Endothelial cell (in vitro differentiated cells): ENCODE data around the gene JPH4. TPM values are rescaled to one million over a fixed set of nuclear protein-coding genes. Genes with fewer than 3 reads are reported as not detected.
"Not testable (repeated sequence)": the region's sequence is repeated elsewhere in the genome, so short reads cannot be mapped to it uniquely, and the experiment has no call there.

Source experiments
- DNase-seq: peaks from one replicate; pipeline ENCODE4 v3.0.0; 2021; ENCODE audit warnings: low spot score
- H3K27ac Mint-ChIP-seq: one replicate; pipeline ENCODE4 v1.8.0; 2021; ENCODE audit warnings: mixed read lengths, inconsistent platforms; ENCODE audit not compliant: unreplicated experiment
- H3K27me3 Mint-ChIP-seq: one replicate; pipeline ENCODE4 v1.8.0; 2021; ENCODE audit warnings: mild to moderate bottlenecking, moderate library complexity, mixed read lengths, inconsistent platforms; ENCODE audit not compliant: unreplicated experiment
- H3K36me3 Mint-ChIP-seq: one replicate; pipeline ENCODE4 v1.8.0; 2021; ENCODE audit warnings: mild to moderate bottlenecking, low read depth, mixed read lengths, inconsistent platforms; ENCODE audit not compliant: unreplicated experiment
- H3K4me1 Mint-ChIP-seq: one replicate; pipeline ENCODE4 v1.8.0; 2021; ENCODE audit warnings: mild to moderate bottlenecking, mixed read lengths, inconsistent platforms; ENCODE audit not compliant: unreplicated experiment
- H3K4me3 Mint-ChIP-seq: one replicate; pipeline ENCODE4 v1.8.0; 2021; ENCODE audit warnings: mild to moderate bottlenecking, mixed read lengths, inconsistent platforms; ENCODE audit not compliant: unreplicated experiment
- H3K9me3 Mint-ChIP-seq: one replicate; pipeline ENCODE4 v1.8.0; 2021; ENCODE audit warnings: mixed read lengths, inconsistent platforms; ENCODE audit not compliant: unreplicated experiment
- total RNA-seq: library from RNA; stranded (reverse); fragmentation: NEBNext Ultra II Directional; extraction: Animal tissue kit (Norgen Biotek cat#: 25700); gene quantifications from one replicate; pipeline ENCODE4 v1.2.1, GENCODE V29; 2021; ENCODE audit not compliant: unreplicated experiment
- TF ChIP-seq, protein P1 (sequence below): fragments of 200-600 bp; sonication (generic); IDR thresholded peaks from one replicate; pipeline ENCODE4 v1.5.0; 2021; ENCODE audit warnings: antibody characterized with exemption; ENCODE audit not compliant: unreplicated experiment

The JPH4 gene
- total RNA-seq, 1 donor from 2014 or later = 0.64 TPM

DNA sequence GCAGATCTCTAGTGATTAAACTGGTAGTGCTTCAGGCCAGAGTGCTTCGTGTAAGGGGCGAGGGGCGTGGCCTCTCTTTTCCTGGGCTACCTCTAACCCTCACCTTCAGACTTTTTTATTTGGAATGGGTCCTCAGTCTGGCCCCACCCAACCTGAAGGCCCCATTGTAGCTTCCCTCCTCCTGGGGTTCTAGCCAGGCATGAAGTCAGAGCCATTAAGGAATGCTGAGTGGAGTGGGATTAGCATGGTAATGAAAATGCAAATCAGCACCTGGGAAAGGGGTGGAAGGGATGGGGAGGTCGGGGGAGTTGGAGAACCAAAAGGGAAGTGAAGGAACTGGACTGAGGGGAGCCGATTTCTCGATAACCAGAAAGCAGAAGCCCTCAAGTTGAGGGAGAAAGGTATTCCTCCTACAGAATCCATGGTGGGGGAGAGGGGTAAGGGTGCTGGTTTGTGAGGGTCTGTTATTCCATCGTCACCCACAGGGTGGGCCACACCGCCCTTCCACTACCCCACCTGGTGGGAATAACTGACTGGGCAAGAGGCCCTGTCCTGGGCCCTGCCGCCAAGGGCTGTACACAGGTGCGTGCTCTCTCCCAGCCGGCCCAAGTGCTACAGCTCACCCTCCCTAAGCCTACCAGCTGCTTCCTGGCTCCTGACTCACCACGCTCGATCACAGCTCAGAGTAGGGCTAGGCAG, 41.1 kb downstream of the JPH4 start:
- H3K27ac Mint-ChIP-seq = peak overlapping the region; percentile 72

DNA sequence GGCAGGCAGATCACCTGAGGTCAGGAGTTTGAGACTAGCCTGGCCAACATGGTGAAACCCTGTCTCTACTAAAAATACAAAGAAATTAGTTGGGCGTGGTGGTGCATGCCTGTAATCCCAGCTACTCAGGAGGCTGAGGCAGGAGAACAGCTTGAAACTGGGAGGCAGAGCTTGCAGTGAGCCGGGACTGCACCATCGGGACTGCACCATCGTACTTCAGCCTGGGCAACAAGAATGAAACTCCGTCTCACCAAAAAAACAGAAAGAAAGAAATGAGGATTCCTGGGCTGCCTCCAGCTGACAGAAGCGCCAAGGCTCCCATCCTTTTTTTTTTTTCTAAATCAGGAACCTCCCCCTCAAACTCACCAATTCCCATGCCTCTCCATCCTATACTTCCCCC, 41.7 kb downstream of the JPH4 start:
- H3K9me3 Mint-ChIP-seq, H3K4me3 Mint-ChIP-seq: not testable (repeated sequence)
- H3K27me3 Mint-ChIP-seq = peaks cover 15% of the 10 kb centered on the region

More for the DNA sequence above, 41.1 kb downstream of the JPH4 start:
- H3K4me3 Mint-ChIP-seq = no peak overlapping the region
- H3K27me3 Mint-ChIP-seq = peaks cover 11% of the 10 kb centered on the region
- H3K9me3 Mint-ChIP-seq = no peaks in the 10 kb centered on the region
- peaks cover 23% of the 10 kb centered on the region for H3K4me1 Mint-ChIP-seq
- TF ChIP-seq, protein P1, sequence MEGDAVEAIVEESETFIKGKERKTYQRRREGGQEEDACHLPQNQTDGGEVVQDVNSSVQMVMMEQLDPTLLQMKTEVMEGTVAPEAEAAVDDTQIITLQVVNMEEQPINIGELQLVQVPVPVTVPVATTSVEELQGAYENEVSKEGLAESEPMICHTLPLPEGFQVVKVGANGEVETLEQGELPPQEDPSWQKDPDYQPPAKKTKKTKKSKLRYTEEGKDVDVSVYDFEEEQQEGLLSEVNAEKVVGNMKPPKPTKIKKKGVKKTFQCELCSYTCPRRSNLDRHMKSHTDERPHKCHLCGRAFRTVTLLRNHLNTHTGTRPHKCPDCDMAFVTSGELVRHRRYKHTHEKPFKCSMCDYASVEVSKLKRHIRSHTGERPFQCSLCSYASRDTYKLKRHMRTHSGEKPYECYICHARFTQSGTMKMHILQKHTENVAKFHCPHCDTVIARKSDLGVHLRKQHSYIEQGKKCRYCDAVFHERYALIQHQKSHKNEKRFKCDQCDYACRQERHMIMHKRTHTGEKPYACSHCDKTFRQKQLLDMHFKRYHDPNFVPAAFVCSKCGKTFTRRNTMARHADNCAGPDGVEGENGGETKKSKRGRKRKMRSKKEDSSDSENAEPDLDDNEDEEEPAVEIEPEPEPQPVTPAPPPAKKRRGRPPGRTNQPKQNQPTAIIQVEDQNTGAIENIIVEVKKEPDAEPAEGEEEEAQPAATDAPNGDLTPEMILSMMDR = no peak
- DNase-seq = no peak
- peaks cover 24% of the 10 kb centered on the region for H3K36me3 Mint-ChIP-seq

DNA sequence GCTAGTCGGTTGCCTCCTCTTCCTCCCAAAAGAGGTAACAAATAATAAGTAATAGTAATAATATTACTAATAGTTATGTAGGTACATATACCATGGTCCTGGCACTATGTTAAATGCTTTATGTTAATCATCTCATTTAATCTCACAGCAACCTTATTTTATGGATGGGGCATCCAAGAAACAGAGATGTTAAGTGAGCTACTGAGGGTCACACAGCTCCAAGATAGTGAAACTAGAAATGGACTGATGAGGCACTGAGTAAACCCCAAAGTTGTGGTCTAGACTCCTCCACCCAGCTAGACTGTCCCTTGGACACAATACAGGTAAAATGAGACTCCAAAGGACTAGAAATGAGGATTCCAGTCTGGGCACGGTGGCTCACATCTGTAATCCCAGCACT, 42.1 kb downstream of the JPH4 start:
- no peaks in the 10 kb centered on the region for H3K9me3 Mint-ChIP-seq
- H3K27ac Mint-ChIP-seq = no peak overlapping the region
- peaks cover 29% of the 10 kb centered on the region for H3K4me1 Mint-ChIP-seq
- H3K36me3 Mint-ChIP-seq = peaks cover 24% of the 10 kb centered on the region
- DNase-seq = no peak
- no peak overlapping the region for H3K4me3 Mint-ChIP-seq
- H3K27me3 Mint-ChIP-seq = peaks cover 16% of the 10 kb centered on the region
- TF ChIP-seq, protein P1 = no peak

More for the DNA sequence above, 41.7 kb downstream of the JPH4 start:
- H3K27ac Mint-ChIP-seq, DNase-seq: not testable (repeated sequence)
- peaks cover 24% of the 10 kb centered on the region for H3K36me3 Mint-ChIP-seq
- H3K4me1 Mint-ChIP-seq = peaks cover 28% of the 10 kb centered on the region

GRCh38 chr14:23535943-23536342, 42.6 kb downstream of the JPH4 start:
- peaks cover 24% of the 10 kb centered on the region for H3K36me3 Mint-ChIP-seq
- no peak overlapping the region for H3K4me3 Mint-ChIP-seq
- DNase-seq = no peak
- no peaks in the 10 kb centered on the region for H3K9me3 Mint-ChIP-seq
- peaks cover 17% of the 10 kb centered on the region for H3K27me3 Mint-ChIP-seq
- peaks cover 34% of the 10 kb centered on the region for H3K4me1 Mint-ChIP-seq
- no peak overlapping the region for H3K27ac Mint-ChIP-seq
- TF ChIP-seq, protein P1 = no peak

DNA sequence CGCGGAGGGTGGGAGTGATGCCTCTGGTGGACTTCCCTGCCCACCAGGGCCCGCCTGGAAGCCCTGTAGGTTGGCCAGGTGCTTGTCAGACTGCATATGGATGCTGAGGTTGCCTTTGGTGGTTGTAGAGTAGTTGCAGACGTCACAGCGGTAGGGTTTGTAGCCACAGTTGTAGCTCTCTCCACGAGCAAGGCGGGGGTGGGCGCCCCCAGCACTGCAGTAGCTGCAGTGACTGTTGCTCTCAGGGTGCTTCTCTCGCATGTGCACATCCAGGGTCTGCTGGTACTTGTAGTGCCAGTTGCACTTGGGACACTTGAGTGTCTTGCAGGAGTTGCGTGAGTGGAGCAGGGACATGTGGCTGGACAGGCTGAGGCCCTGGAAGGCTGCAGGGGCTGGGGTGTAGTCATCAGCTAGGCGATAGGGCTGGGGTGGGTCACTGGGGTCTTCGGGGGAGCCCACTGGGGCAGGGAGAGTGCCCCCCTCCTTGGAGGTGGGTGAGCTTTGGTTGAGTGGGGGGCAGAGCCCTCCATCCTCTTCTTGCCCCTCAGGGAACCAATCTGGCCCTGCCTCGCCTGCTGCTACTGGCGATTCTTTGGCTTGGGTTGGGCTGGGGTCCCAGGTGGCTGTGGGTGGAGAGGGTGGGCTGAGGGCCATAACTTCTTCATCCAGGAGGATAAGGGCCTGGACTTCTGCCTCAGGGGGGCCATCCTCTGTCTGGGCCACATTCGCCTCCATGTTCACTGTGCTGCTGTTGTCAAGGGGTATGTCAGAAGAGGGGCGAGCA, 44.7 kb downstream of the JPH4 start:
- TF ChIP-seq, protein P1 = no peak
- H3K4me1 Mint-ChIP-seq = peaks cover 43% of the 10 kb centered on the region

More for the DNA sequence above, 44.7 kb downstream of the JPH4 start:
- Mint-ChIP-seq H3K4me3 (no peak overlapping the region), H3K36me3 (peaks cover 19% of the 10 kb centered on the region), H3K27ac (no peak overlapping the region), H3K9me3 (no peaks in the 10 kb centered on the region), H3K27me3 (peaks cover 17% of the 10 kb centered on the region)
- no peak for DNase-seq
